ENCODE results near the gene SORCS3. TPM values are rescaled to one million over a fixed set of nuclear protein-coding genes. Genes with fewer than 3 reads are reported as not detected.

The SORCS3 gene
- total RNA-seq, 1 experiment from 2014 or later: not detected

GRCh38 chr10:104650635-104651331, 9.7 kb downstream of the SORCS3 start:
- Histone ChIP-seq H3K4me1 (ENCODE audit: control insufficient read depth, insufficient read depth, low read length) (no peaks in the 10 kb centered on the region), H3K27me3 (ENCODE audit: control insufficient read depth, insufficient read depth, low read length) (peaks cover 11% of the 10 kb centered on the region), H3K27ac (ENCODE audit: low read length) (no peak overlapping the region), H3K9me3 (ENCODE audit: control insufficient read depth, insufficient read depth, low read depth, low read length) (no peaks in the 10 kb centered on the region), H3K36me3 (ENCODE audit: control insufficient read depth, insufficient read depth, low read length) (no peaks in the 10 kb centered on the region), H3K4me3 (ENCODE audit: low read depth in 2 of 2, low read length in 2 of 2) (no peak overlapping the region)
- CTCF ChIA-PET: no interaction called here
- TF ChIP-seq POLR2AphosphoS5 (IDR thresholded peaks at IDR 0.05; ENCODE audit: low read depth, low read length): no peak
- POLR2A ChIA-PET: no interaction called here
- intact Hi-C loops (cut with micrococcal nuclease; ENCODE audit: unreplicated experiment) (no loop called here), in situ Hi-C loops (cut with HindIII; ENCODE audit: low pct_unique_long_range_greater_than_20kb, low sequenced_read_pairs) (no loop called here)
- no TSS peak for BruUV-seq (replicated peaks)
- DNase-seq (ENCODE audit: low read depth, low spot score) (no peak), ATAC-seq (no peak)

GRCh38 chr10:104657036-104657435, 15.9 kb downstream of the SORCS3 start:
- ATAC-seq: no peak
- Histone ChIP-seq H3K9me3 (ENCODE audit: control insufficient read depth, insufficient read depth, low read depth, low read length) (no peaks in the 10 kb centered on the region), H3K4me1 (ENCODE audit: control insufficient read depth, insufficient read depth, low read length) (no peaks in the 10 kb centered on the region), H3K4me3 (ENCODE audit: low read depth in 2 of 2, low read length in 2 of 2) (no peak overlapping the region), H3K36me3 (ENCODE audit: control insufficient read depth, insufficient read depth, low read length) (no peaks in the 10 kb centered on the region), H3K27me3 (ENCODE audit: control insufficient read depth, insufficient read depth, low read length) (no peaks in the 10 kb centered on the region), H3K27ac (ENCODE audit: low read length) (no peak overlapping the region)
- intact Hi-C loops (cut with micrococcal nuclease; ENCODE audit: unreplicated experiment): no loop called here
- in situ Hi-C loops (cut with HindIII; ENCODE audit: low pct_unique_long_range_greater_than_20kb, low sequenced_read_pairs): no loop called here
- TF ChIP-seq CTCF (IDR thresholded peaks at IDR 0.05): no peak
- TF ChIP-seq TCF7L2 (IDR thresholded peaks at IDR 0.05; ENCODE audit: low read depth, low read length): no peak
- TF ChIP-seq SIN3A (IDR thresholded peaks at IDR 0.05; ENCODE audit: borderline replicate concordance, insufficient read depth, low read depth, low read length): no peak
- no peak for TF ChIP-seq REST (IDR thresholded peaks at IDR 0.05; ENCODE audit: insufficient read depth in 1 of 2, low read depth in 2 of 2, low read length in 1 of 2)
- no peak for TF ChIP-seq POLR2AphosphoS5 (IDR thresholded peaks at IDR 0.05; ENCODE audit: low read depth, low read length)
- DNase-seq (ENCODE audit: low read depth, low spot score): no peak
- ChIA-PET POLR2A (no interaction called here), CTCF (no interaction called here)
- BruUV-seq (replicated peaks): no TSS peak

GRCh38 chr10:104657457-104657856, 16.4 kb downstream of the SORCS3 start:
- Histone ChIP-seq H3K27me3 (ENCODE audit: control insufficient read depth, insufficient read depth, low read length) (no peaks in the 10 kb centered on the region), H3K4me3 (ENCODE audit: low read depth in 2 of 2, low read length in 2 of 2) (no peak overlapping the region), H3K36me3 (ENCODE audit: control insufficient read depth, insufficient read depth, low read length) (no peaks in the 10 kb centered on the region), H3K9me3 (ENCODE audit: control insufficient read depth, insufficient read depth, low read depth, low read length) (no peaks in the 10 kb centered on the region), H3K27ac (ENCODE audit: low read length) (no peak overlapping the region), H3K4me1 (ENCODE audit: control insufficient read depth, insufficient read depth, low read length) (no peaks in the 10 kb centered on the region)
- ChIA-PET POLR2A (no interaction called here), CTCF (no interaction called here)
- in situ Hi-C loops (cut with HindIII; ENCODE audit: low pct_unique_long_range_greater_than_20kb, low sequenced_read_pairs) (no loop called here), intact Hi-C loops (cut with micrococcal nuclease; ENCODE audit: unreplicated experiment) (no loop called here)
- no peak for ATAC-seq
- no TSS peak for BruUV-seq (replicated peaks)
- no peak for DNase-seq (ENCODE audit: low read depth, low spot score)
- no peak for TF ChIP-seq REST (IDR thresholded peaks at IDR 0.05; ENCODE audit: insufficient read depth in 1 of 2, low read depth in 2 of 2, low read length in 1 of 2)
- no peak for TF ChIP-seq TCF7L2 (IDR thresholded peaks at IDR 0.05; ENCODE audit: low read depth, low read length)
- TF ChIP-seq SIN3A (IDR thresholded peaks at IDR 0.05; ENCODE audit: borderline replicate concordance, insufficient read depth, low read depth, low read length): no peak
- TF ChIP-seq POLR2AphosphoS5 (IDR thresholded peaks at IDR 0.05; ENCODE audit: low read depth, low read length): no peak
